ENCODE measurements around the gene HACD2. TPM values are rescaled to one million over a fixed set of nuclear protein-coding genes. Genes with fewer than 3 reads are reported as not detected.
A peak's percentile ranks its signal among the peaks of the same experiment; 100 is the strongest.

Gene HACD2
- total RNA-seq, 1 experiment from 2014 or later = 27.4 TPM

- no CpG with 5 or more reads among the region's 4 CpGs for WGBS (ENCODE audit: extremely low coverage, insufficient read length, low lambda C conversion rate)
- H3K9me3 Mint-ChIP-seq = no peaks in the 10 kb centered on the region
- no peak overlapping the region for H2AK5ac ChIP-seq (ENCODE audit: insufficient read length, low read length)
- no peaks in the 10 kb centered on the region for H3K9me3 ChIP-seq (ENCODE audit: control insufficient read depth, low read depth, low read length)
- H2BK20ac ChIP-seq (ENCODE audit: low read depth, low read length, poor library complexity, severe bottlenecking) = no peak overlapping the region
- no peak overlapping the region for H3K56ac ChIP-seq (ENCODE audit: insufficient read length, low read depth, low read length)
- no peak overlapping the region for H3K27ac Mint-ChIP-seq
- H2BK15ac ChIP-seq (ENCODE audit: low read depth, low read length) = no peak overlapping the region
- TF ChIP-seq CTCF (conservative IDR thresholded peaks at IDR 0.05) = no peak
- H2BK120ac ChIP-seq (ENCODE audit: low read depth, low read length, poor library complexity, severe bottlenecking) = no peak overlapping the region
- no peak overlapping the region for H3K9ac ChIP-seq (ENCODE audit: extremely low read depth, insufficient read length, low read length)
- H3T11ph ChIP-seq (ENCODE audit: low read length) = no peak overlapping the region
- H3K79me1 ChIP-seq (ENCODE audit: insufficient read depth, low read depth, low read length, poor library complexity, severe bottlenecking) = no peaks in the 10 kb centered on the region
- no peaks in the 10 kb centered on the region for H3K4me1 Mint-ChIP-seq
- no peak overlapping the region for H3K14ac ChIP-seq (ENCODE audit: insufficient read depth, low read length)
- H3K23me2 ChIP-seq (ENCODE audit: insufficient read length, low read depth, low read length, poor library complexity, severe bottlenecking) = no peaks in the 10 kb centered on the region
- DNase-seq = no peak
- H3K4me2 ChIP-seq (ENCODE audit: insufficient read depth, insufficient read length, low read length) = no peak overlapping the region
- peaks cover 6 to 9% (median 9%) of the 10 kb centered on the region in 3 experiments; a peak in 6 of 7 replicates for H3K36me3 Mint-ChIP-seq (ENCODE audit: insufficient read depth in 1 of 3, low read depth in 3 of 3)
- no peak overlapping the region for H3K4ac ChIP-seq (ENCODE audit: low read depth, low read length)
- H2AFZ ChIP-seq (ENCODE audit: low read length) = no peak overlapping the region
- no peak overlapping the region for H3K4me3 Mint-ChIP-seq
- no peaks in the 10 kb centered on the region for H4K20me1 ChIP-seq (ENCODE audit: control insufficient read depth, insufficient read depth, insufficient read length)
- H4K5ac ChIP-seq (ENCODE audit: insufficient read length, low read depth, low read length) = peak overlapping the region; percentile 92
- H3K4me1 ChIP-seq (ENCODE audit: insufficient read depth, low read length) = no peaks in the 10 kb centered on the region
- H3K27me3 ChIP-seq (ENCODE audit: insufficient read depth, low read length) = no peaks in the 10 kb centered on the region
- no peaks in the 10 kb centered on the region for H3K79me2 ChIP-seq (ENCODE audit: insufficient read depth, low read length)
- H2BK12ac ChIP-seq (ENCODE audit: insufficient read length, low read depth, low read length) = no peak overlapping the region
- no peaks in the 10 kb centered on the region for H3K27me3 Mint-ChIP-seq (ENCODE audit: low read depth)
- no peak overlapping the region for H2BK5ac ChIP-seq (ENCODE audit: insufficient read length, low read length)
- H3K18ac ChIP-seq (ENCODE audit: insufficient read length, low read depth, low read length) = no peak overlapping the region
- H4K91ac ChIP-seq (ENCODE audit: insufficient read length, low read depth, low read length) = no peak overlapping the region
- no peak overlapping the region for H3K27ac ChIP-seq (ENCODE audit: insufficient read length, low read depth, low read length)
- H3K23ac ChIP-seq (ENCODE audit: insufficient read length, low read depth, low read length) = no peak overlapping the region
- no peak overlapping the region for H4K8ac ChIP-seq (replicated peaks; ENCODE audit: insufficient read length, low read depth, low read length)
Observed at GRCh38 chr3:123546133-123546755, 38.6 kb downstream of the HACD2 start.

Measured in H9 (cell line).